Breast epithelium (tissue), 4 donors: ENCODE measurements around the gene CUL7. TPM values are rescaled to one million over a fixed set of nuclear protein-coding genes. Genes with fewer than 3 reads are reported as not detected.

Experiments used
- DNase-seq, 2 donors: peaks; one replicate each; pipeline ENCODE4 v3.0.0-alpha.2; 2019; ENCODE audit warnings: low spot score in 2 of 2
- H3K27ac ChIP-seq, 2 donors: fragments of 200-600 bp; sonication (generic) in 1 of 2; one replicate each; pipeline ENCODE4 v1.5.1; 2016 to 2019; ENCODE audit warnings: mild to moderate bottlenecking in 1 of 2
- H3K27me3 ChIP-seq, 2 donors: fragments of 200-600 bp; sonication (generic) in 1 of 2; one replicate each; pipeline versions ENCODE4 v1.5.1 to v1.6.0; 2017 to 2019; ENCODE audit warnings: control low read depth in 1 of 2, mild to moderate bottlenecking in 1 of 2
- H3K36me3 ChIP-seq: fragments of 200-600 bp; one replicate; pipeline ENCODE4 v1.5.1; 2019
- H3K4me1 ChIP-seq, 2 donors: fragments of 200-600 bp; sonication (generic); one replicate each; pipeline ENCODE4 v1.5.1; 2016 to 2019; ENCODE audit warnings: control low read depth in 1 of 2
- H3K4me3 ChIP-seq, 3 donors: fragments of 200-600 bp; sonication (generic); 1 replicate in 2 of 3; 2 replicates in 1 of 3; pipeline ENCODE4 v1.5.1; 2016 to 2019; ENCODE audit warnings: mild to moderate bottlenecking in 3 of 3, moderate library complexity in 2 of 3
- H3K9me3 ChIP-seq, 2 donors: fragments of 200-600 bp; sonication (generic) in 1 of 2; one replicate each; pipeline ENCODE4 v1.5.1; 2016 to 2019; ENCODE audit warnings: control low read depth in 1 of 2
- CTCF ChIP-seq, 3 donors: fragments of 450-650 bp; IDR thresholded peaks; one replicate each; pipeline ENCODE4 v1.5.1; 2016 to 2017; ENCODE audit warnings: antibody characterized with exemption in 3 of 3, mild to moderate bottlenecking in 3 of 3, moderate library complexity in 3 of 3
- POLR2A ChIP-seq: fragments of 450-650 bp; IDR thresholded peaks from one replicate; pipeline ENCODE4 v1.6.1; 2016; ENCODE audit warnings: antibody characterized with exemption, mild to moderate bottlenecking, moderate library complexity
- POLR2AphosphoS5 ChIP-seq, 3 donors: sonication (generic); formaldehyde crosslinking; IDR thresholded peaks; one replicate each; pipeline ENCODE4 v1.6.1; 2017; ENCODE audit warnings: antibody characterized with exemption in 3 of 3
- intact Hi-C: fragments of 100-400 bp; cut with DNase I; formaldehyde crosslinking; loops from one replicate; pipeline ENCODE4 v1.15.1; 2023; ENCODE audit warnings: low total_unique reads
- total RNA-seq, 3 donors: library from RNA; depleted of rRNA; stranded (reverse); fragments of >200 nt; gene quantifications; one replicate each; pipeline ENCODE4 v1.1.0, GENCODE V29; 2016

CUL7 gene
- total RNA-seq, 3 donors from 2014 or later: 12.6 to 21.4 (median 19.3) TPM

- intact Hi-C loops: no loop called here
- peaks cover 7 to 36% of the 10 kb centered on the region in 2 donors for H3K4me1 ChIP-seq
- H3K36me3 ChIP-seq: peaks cover 2% of the 10 kb centered on the region
- no peak for DNase-seq
- no peaks in the 10 kb centered on the region for H3K27me3 ChIP-seq
- H3K9me3 ChIP-seq: no peaks in the 10 kb centered on the region
- no peak for TF ChIP-seq POLR2AphosphoS5 (IDR thresholded peaks at IDR 0.05)
- TF ChIP-seq CTCF (IDR thresholded peaks at IDR 0.05): no peak
- no peak for TF ChIP-seq POLR2A
- H3K27ac ChIP-seq: peak overlapping the region; percentile 86 to 88
- peak overlapping the region; percentile 73 to 81 (median 77) for H3K4me3 ChIP-seq
These were observed 40.4 kb downstream of the CUL7 start for GRCh38 chr6:43013097-43013842.

- Histone ChIP-seq H3K9me3 (no peaks in the 10 kb centered on the region), H3K27me3 (no peaks in the 10 kb centered on the region), H3K4me3 (peak overlapping the region in 1 of 3 donors; percentile 77), H3K27ac (peak overlapping the region; percentile 14 to 88), H3K4me1 (peaks cover 7 to 36% of the 10 kb centered on the region in 2 donors), H3K36me3 (no peaks in the 10 kb centered on the region)
- no peak for TF ChIP-seq POLR2AphosphoS5 (IDR thresholded peaks at IDR 0.05)
- no peak for TF ChIP-seq POLR2A
- TF ChIP-seq CTCF (IDR thresholded peaks at IDR 0.05): no peak
- intact Hi-C loops: no loop called here
- no peak for DNase-seq
These were observed 41.3 kb downstream of the CUL7 start for GRCh38 chr6:43012364-43012763.

- Histone ChIP-seq H3K4me3 (no peak overlapping the region), H3K9me3 (no peaks in the 10 kb centered on the region), H3K4me1 (peaks cover 7 to 24% of the 10 kb centered on the region in 2 donors), H3K36me3 (no peaks in the 10 kb centered on the region), H3K27me3 (no peaks in the 10 kb centered on the region), H3K27ac (no peak overlapping the region)
- intact Hi-C loops: no loop called here
- TF ChIP-seq POLR2A: no peak
- no peak for TF ChIP-seq POLR2AphosphoS5 (IDR thresholded peaks at IDR 0.05)
- TF ChIP-seq CTCF (IDR thresholded peaks at IDR 0.05): no peak
- DNase-seq: no peak
These were observed 42.4 kb downstream of the CUL7 start for GRCh38 chr6:43011207-43011606.

GRCh38 chr6:43009124-43009523 lies 44.5 kb downstream of the CUL7 start:
- H3K36me3 ChIP-seq: no peaks in the 10 kb centered on the region
- TF ChIP-seq POLR2AphosphoS5 (IDR thresholded peaks at IDR 0.05): no peak
- peak in 2 of 3 donors; percentile 25 to 28 for TF ChIP-seq CTCF (IDR thresholded peaks at IDR 0.05)
- TF ChIP-seq POLR2A: no peak
- H3K4me3 ChIP-seq: no peak overlapping the region
- H3K27ac ChIP-seq: no peak overlapping the region
- H3K4me1 ChIP-seq: peaks cover 3 to 11% of the 10 kb centered on the region in 2 donors
- DNase-seq: no peak
- intact Hi-C loops: no loop called here
- no peaks in the 10 kb centered on the region for H3K9me3 ChIP-seq
- H3K27me3 ChIP-seq: no peaks in the 10 kb centered on the region

GRCh38 chr6:43007126-43007525 lies 46.5 kb downstream of the CUL7 start:
- H3K9me3 ChIP-seq: no peaks in the 10 kb centered on the region
- no peak overlapping the region for H3K4me3 ChIP-seq
- H3K27me3 ChIP-seq: no peaks in the 10 kb centered on the region
- DNase-seq: no peak
- no peaks in the 10 kb centered on the region for H3K4me1 ChIP-seq
- TF ChIP-seq CTCF (IDR thresholded peaks at IDR 0.05): no peak
- no peak for TF ChIP-seq POLR2A
- no peak for TF ChIP-seq POLR2AphosphoS5 (IDR thresholded peaks at IDR 0.05)
- H3K27ac ChIP-seq: no peak overlapping the region
- intact Hi-C loops: no loop called here
- H3K36me3 ChIP-seq: no peaks in the 10 kb centered on the region
